HG02981 (cell line): ENCODE results near the gene D2HGDH.
"Not testable (repeated sequence)": the region's sequence is repeated elsewhere in the genome, so short reads cannot be mapped to it uniquely, and the experiment has no call there.

ENCODE experiments used
- ATAC-seq: cut with Tn5 transposase; IDR thresholded peaks from one replicate; pipeline ENCODE4 v1.9.1; 2021; ENCODE audit warnings: mild to moderate bottlenecking, moderate library complexity; ENCODE audit not compliant: unreplicated experiment

D2HGDH gene

GRCh38 chr2:241804326-241805229 is 70.1 kb downstream of the D2HGDH start:
- ATAC-seq: no peak

DNA sequence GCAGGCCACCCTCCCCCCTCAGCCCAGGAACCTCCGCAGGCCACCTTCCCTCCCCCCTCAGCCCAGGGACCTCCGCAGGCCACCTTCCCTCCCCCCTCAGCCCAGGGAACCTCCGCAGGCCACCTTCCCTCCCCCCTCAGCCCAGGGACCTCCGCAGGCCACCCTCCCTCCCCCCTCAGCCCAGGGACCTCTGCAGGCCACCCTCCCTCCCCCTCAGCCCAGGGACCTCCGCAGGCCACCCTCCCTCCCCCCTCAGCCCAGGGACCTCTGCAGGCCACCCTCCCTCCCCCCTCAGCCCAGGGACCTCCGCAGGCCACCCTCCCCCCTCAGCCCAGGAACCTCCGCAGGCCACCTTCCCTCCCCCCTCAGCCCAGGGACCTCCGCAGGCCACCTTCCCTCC is 71.8 kb downstream of the D2HGDH start:
- not testable (repeated sequence) for ATAC-seq

DNA sequence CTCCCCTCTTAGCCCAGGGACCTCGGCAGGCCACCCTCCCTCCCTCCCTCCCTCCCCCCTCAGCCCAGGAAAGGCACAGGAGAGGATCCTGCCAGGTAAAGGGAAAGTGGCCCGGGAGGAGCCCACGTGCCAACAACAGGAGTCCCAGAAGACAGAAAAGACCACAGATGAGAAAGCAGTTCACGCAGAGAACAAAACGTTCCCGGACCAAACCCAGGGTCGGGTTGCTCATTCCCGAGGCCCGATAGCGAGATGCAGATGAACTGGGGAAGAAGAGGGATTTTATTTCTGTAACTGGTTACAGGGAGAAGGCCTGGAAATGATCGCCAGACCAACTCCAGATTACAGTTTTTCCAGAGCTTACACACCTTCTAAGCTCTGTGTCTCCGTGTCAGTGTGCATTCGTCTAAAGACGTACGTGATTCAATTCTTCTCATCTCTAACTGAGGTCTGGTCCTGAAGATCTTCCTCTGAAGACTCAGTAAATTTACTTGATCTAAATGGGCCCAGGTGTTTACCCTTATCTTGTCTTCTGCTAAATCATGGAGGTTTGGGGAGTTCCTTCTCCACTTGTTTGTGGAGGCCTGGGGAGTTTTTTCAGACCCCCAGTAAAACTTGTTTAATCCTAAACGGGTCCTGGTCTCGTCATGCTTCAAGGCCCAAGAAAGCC is 73.8 kb downstream of the D2HGDH start:
- ATAC-seq: no peak

DNA sequence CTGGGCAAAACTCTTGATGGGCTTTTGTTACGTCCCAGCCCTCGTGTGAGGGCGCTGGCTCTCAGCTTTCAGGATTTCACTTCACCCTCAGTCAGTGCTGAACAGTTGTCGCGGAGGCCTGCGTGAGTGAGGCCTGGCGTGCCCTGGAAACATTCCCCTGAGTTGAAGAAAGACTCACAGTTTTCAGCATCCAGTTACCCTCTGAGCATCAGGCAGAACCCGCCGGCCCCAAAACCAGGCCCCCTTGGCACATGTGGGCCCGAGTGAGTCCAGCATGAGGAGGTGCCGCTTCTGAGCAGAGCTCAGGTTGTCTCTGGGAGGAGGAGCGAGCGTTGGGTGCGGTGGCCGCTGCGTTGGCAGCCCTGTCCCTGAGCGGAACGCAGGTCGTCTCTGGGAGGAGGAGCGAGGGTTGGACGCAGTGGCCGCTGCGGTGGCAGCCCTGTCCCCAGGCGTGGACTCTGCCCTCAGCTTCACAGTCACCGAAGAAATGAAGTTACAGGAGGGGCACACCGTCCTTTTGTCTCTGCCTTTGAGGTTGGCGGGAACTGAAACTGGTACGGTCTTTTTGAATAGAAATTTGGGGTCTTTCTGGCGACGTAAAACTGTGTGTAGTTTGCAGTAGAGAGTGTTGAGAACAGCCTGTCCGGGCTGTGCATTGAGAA is 74.4 kb downstream of the D2HGDH start, which contains the start of gene NEU4:
Gene NEU4, plus strand, starts transcription at position 473 of the 662 bp plus-strand sequence. CDS start 5,292 bp downstream, outside the sequence.
- no peak for ATAC-seq

- ATAC-seq: no peak
Observed at GRCh38 chr2:241809383-241810306, 75.2 kb downstream of the D2HGDH start.

- ATAC-seq: no peak
Observed at GRCh38 chr2:241810307-241811200, 76.1 kb downstream of the D2HGDH start.

- ATAC-seq: no peak
Observed at GRCh38 chr2:241811201-241811951, 76.9 kb downstream of the D2HGDH start.

DNA sequence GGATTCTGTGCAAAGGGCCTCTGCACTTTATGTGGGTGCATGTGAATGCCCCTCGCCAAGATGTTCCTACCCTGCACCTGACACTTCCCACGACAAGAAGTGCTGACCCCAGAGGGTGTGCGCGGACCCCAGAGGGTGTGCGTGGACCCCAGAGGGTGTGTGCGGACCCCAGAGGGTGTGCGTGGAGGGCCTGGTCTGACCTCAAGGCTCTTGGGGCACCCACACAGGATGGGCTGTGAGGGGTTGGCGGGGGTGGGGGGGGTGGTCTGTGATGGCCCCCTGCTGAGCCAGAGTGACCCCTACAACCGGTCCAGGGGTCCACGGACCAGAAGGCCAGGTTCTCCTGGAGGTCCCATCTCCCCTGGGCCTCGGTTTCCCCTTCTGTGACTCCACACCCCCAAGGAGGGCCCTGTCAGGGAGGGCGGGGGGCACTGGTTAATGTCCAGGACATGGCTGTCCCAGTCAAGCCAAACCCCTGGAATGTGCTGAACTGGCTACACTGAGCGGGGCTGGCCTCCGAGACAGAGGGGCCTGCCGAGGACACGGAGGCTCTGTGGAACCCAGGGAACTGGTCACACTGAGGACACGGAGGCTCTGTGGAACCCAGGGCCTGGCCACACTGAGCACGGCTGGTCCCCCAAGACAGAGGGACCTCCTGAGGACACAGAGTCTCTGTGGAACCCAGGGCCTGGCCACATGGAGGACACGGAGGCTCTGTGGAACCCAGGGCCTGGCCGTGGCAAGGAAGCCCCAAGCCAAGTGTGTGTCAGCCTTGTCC is 77.7 kb downstream of the D2HGDH start:
- ATAC-seq: no peak

- ATAC-seq: no peak
Observed at GRCh38 chr2:241812730-241813643, 78.6 kb downstream of the D2HGDH start.

DNA sequence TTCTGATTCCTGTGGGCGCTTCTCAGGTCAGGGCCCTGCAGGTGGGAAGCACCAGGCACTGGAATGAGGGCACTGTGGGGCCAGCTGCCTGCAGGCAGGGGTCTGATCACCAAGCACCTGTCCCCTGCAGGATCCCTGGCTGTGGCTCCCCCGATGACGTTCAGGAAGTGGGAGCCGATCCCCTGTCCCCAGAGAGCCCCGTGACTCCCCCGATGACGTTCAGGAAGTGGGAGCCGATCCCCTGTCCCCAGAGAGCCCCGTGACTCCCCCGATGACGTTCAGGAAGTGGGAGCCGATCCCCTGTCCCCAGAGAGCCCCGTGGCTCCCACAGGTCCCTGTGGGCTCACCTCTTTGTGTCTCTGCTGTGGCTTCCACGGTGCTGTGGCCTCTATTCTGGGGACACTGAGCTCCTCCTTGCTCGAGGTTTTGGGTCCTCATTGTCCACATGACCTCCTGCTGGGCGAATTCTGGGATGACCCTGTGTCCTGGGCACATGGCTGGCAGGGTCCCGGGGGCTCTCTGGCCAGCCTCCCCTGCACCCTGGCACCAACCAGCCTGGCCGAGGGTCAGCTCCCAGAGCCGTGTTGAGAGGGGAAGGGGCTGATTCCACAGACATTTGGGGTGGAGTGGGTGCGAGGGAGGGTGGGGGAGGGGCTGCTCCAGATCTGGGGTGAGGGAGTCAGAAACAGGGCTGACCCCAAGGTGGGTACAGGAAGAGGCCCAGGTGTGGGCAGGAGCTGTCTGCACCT is 79.4 kb downstream of the D2HGDH start:
- ATAC-seq: no peak

- no peak for ATAC-seq
Observed at GRCh38 chr2:241814393-241814642, 79.9 kb downstream of the D2HGDH start.

DNA sequence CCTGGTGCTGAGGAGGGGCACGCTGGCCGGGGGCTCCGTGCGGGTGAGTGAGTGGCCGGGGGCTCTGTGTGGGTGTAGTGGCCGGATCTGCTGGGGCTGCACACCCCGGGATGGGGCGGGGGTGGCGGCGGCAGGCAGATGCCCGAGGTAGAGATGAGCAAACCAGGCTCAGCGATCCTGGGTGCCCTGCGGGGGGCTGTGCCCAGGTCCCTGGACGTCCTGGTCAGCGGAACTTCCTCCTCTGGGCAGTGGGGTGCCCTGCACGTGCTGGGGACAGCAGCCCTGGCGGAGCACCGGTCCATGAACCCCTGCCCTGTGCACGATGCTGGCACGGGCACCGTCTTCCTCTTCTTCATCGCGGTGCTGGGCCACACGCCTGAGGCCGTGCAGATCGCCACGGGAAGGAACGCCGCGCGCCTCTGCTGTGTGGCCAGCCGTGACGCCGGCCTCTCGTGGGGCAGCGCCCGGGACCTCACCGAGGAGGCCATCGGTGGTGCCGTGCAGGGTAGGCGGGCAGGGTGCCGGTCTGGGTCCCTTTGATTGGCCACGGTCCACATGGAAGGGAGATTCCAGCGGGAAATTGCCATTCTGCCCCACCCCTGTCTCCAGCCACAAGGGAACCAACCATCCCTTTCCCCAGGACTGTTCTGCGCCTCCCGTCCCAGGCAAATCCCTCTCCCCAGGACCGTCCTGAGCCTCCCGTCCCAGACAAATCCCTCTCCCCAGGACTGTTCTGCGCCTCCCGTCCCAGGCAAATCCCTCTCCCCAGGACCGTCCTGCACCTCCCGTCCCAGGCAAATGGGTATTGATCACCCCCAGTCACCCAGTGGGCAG is 80.4 kb downstream of the D2HGDH start:
- ATAC-seq: no peak

DNA sequence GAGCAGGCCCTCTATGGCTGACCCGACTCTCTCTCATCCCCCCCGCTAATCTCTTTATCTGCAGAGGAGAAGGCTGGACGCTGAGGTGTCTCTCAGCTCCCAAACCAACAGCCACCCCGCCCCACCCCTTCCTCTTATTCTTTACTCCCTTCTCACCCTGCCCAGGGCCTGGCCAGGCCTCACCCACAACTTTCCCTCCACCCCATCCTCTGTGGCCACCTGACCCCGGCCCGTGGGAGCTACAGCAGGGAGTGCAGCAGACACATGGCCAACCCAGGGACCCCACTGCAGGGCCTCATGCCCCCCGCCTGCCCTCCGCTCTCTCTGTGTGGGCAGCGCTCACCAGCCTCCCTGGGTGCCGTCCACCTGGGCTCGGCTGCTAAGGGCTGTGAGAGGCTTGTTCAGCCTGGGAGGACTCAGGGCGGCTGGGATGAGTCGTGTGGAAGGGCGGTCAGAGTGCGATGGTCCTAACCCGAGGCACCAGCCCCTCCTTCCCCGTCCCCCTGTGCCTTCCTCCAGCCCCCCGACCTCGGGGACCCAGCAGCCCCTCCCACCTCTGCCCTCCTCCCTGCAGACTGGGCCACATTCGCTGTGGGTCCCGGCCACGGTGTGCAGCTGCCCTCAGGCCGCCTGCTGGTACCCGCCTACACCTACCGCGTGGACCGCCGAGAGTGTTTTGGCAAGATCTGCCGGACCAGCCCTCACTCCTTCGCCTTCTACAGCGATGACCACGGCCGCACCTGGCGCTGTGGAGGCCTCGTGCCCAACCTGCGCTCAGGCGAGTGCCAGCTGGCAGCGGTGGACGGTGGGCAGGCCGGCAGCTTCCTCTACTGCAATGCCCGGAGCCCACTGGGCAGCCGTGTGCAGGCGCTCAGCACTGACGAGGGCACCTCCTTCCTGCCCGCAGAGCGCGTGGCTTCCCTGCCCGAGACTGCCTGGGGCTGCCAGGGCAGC is 81.3 kb downstream of the D2HGDH start:
- ATAC-seq: no peak

- ATAC-seq: no peak
Observed at GRCh38 chr2:241816431-241817121, 82.1 kb downstream of the D2HGDH start.
